Measurements from ENCODE around the gene FLT1.

GRCh38 chr13:28322256-28322905, 172.5 kb downstream of the FLT1 start:
- TF ChIP-seq GATA3 (IDR thresholded peaks at IDR 0.05; ENCODE audit: low read depth, low read length) (no peak), GATA2 (IDR thresholded peaks at IDR 0.05; ENCODE audit: low read depth, low read length) (peak; percentile 64)

Data from SH-SY5Y (cell line).